Activated CD8-positive, alpha-beta memory T cell treated with anti-CD3 and anti-CD28 coated beads for 1 hour (primary cell): Measurements from ENCODE around the gene TFF1.

ENCODE experiments used
- DNase-seq, 2 donors: peaks; one replicate each; pipeline ENCODE4 v3.0.0-alpha.2; 2020; ENCODE audit warnings: low read depth in 1 of 2; ENCODE audit errors: extremely low read depth in 1 of 2

TFF1 gene

GRCh38 chr21:42384156-42384945 is 18.0 kb upstream of the TFF1 start:
- DNase-seq = no peak

- DNase-seq = no peak
These were observed 17.0 kb upstream of the TFF1 start for GRCh38 chr21:42383331-42383730.

DNA sequence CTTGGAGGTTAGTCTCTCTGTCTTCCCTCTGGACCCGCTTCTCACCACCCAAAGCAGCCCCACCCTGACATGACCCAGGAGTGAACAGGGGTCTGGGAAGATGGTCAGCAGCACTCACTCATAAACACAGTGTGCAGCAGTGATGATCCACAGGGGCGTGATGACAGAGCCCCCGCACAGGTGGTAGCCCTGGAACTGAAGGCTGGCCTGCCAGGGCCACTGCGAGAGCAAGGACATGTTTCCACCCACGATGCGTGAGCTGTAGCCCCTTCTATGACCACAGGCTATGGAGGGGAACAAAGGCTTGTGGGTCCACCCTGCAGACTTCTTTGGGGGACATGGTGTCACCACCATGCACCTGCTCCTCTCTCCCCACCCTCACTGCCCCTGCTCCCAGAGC is 16.6 kb upstream of the TFF1 start:
- DNase-seq = no peak

- DNase-seq = no peak
These were observed 15.1 kb upstream of the TFF1 start for GRCh38 chr21:42381347-42381984.

DNA sequence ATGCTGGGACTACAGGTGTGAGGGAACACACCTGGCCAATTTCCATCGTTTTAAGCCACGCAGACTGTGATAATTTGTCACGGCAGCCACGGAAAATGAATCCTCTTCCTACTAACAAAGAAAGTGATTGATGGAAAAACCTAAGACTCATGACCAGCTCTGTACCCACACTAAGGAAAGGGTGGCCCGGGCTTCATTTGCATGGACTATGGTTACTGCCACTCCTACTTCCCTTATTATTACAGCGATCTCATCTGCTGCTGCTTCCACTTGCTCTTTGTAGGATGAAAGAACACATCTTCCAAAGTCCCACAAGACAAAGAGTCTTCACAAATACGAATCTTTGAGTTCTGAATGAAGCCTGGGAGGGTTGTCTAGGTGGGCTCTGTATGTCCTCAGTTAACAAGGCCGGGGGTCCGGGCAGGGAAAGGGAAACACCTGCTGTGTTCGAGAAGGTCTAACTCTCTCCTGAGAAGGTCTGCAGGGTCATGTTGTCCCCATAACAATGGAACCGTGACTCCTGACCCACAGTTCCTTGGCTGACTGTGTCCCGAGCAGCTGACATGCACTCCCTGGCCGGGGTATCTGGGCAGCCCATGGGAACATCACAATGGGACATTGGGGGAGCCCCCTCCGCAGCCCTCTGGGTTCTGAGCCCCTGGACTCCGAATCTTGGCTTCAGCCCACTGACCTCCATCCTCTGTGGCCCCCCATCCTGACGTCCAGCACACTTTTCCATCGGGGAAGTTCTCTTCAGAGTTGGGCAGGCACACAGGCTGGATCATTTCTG is 13.3 kb upstream of the TFF1 start:
- DNase-seq = no peak

- no peak for DNase-seq
These were observed 12.1 kb upstream of the TFF1 start for GRCh38 chr21:42378418-42378817.

DNA sequence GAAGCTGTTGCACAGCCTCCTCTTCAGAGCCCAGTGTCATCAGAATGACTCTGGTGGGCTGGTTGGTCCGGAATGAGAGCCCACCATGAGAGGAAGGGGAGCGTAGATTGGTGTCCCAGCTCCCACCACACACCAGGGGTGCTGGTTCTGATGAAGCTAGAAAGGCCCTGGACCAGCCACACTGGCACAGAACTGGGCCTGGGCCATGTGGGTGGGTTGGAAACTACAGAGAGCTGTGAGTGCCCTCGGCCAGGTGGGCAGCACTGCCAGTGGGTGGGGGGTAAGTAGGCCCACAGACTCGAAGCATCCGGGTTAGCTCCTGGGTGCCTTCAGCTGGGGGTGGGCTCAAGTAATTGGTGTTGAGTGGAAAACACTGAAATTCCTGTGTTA is 11.6 kb upstream of the TFF1 start:
- DNase-seq = no peak

DNA sequence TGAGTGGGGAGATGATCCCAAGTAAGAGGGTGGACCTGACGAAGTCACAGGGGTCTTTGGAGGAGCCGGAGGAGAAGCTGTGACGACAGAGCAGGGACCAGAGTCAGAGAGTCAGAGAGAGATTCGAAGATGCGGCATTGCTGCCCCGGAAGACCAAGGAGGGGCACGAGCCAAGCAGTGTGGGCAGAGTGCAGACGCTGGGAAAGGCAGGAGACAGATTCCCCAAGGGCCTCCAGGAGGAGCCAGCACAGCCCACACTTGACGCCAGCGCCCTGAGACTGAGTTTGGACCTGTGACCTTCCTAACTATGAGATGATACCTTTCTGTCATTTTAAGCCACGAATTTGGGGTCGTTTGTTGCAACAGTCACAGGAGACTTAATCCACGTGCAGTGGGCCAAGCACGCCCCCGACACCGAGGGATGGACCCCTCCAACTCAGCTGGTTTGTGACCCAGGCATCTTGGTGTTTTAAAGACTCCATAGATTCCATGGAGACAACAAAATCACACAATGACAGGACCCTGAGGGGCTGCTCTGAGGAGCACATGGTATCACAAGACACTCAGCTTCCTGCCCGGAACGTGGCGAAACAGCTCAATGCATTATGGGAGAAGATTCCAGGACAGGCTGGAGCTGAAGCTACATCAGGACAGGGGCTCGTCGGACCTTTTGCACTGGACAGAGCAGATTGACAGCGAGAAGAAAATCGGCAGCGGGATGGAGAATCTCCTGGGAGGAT is 11.0 kb upstream of the TFF1 start:
- DNase-seq = no peak

DNA sequence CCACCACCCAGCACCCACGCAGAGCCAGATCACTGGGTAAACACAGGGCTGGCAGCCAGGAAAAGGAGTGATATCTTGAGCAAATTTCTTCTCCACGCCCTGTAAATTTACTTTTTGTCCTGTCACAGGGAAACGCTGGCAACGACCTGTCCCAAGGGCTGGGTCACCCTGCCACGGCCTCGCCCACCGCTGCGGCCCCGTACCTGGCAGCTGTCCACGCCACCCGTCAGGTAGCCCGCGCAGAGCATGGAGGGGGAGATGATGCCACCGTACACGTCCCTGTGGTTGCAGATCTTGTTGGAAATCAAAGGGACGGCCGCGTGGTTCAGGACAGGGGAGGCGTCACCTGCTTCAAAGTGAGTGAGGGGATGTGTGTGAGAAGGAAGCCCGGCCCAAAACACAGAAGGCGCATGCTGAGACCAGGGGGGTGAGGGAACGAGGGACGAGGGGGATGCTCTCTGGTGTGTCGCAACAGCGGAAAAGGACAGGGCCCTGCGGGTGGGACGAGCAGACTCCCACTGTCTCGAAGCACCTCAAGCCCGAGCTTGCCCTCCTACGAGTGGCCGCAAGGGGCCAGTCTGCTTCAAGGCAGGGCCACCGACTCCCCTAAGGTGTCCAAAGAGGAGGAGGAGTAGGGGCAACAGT is 10.1 kb upstream of the TFF1 start:
- DNase-seq = no peak

GRCh38 chr21:42375966-42376337 is 9.6 kb upstream of the TFF1 start:
- no peak for DNase-seq

- DNase-seq = no peak
These were observed 9.2 kb upstream of the TFF1 start for GRCh38 chr21:42375506-42375905.

DNA sequence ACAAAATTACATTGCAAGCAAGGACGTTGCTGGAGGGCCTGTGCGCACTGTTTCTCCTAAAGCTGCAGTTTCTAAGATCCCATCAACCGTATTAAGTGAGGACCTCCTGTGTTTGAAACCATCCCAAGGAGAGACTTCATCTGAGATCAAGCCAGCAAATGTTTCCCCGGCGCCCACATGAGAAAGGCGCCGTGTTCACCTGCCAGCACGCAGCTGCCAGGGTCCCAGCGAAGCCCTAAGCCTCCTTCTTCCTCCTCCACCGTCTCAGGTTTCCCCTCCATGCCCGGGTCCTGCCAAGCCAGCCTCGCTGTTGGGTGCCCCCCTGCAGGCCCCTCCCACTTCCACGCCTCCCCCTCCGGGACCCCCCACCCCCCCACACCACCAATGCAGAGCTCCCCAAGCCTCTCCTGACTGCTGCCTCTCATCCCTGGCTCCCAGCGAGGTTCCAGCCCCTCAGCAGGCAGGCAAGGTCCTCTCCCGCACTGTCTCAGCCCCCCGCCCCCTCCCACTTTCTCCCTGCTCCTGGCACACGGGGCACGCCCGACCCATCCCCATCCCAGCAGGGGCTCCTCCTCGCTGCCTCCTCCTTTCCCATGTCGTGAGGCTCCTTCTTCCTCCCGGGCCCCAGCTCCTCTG is 8.6 kb upstream of the TFF1 start:
- no peak for DNase-seq

- no peak for DNase-seq
These were observed 8.1 kb upstream of the TFF1 start for GRCh38 chr21:42374457-42374856.

DNA sequence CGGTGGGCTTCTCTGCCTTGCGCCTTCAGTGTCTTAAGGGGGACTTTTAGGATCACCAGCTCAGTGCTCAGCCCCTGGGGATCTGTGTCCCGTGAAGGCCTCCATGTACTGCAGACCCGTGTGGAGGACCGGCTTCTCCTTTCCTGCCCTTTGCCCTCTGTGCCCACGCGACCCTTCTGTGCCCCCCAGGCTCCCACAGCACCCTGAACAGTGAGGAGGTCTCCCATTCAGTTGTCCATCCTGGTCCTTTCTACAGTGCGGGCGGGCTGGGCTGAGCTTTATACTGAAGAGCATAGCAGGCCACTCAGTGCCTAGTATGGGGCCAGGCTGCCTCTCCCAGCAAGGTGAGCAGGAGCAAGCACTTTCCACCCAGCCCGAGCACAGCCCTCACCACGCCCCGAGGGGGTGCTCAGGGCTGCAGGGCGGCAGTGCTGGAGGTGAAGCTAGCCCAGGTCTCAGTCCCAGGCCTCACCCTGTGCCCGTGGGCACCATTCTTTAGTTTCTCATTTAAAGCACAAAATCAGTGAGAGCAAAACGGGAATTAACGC is 7.6 kb upstream of the TFF1 start:
- DNase-seq = no peak

DNA sequence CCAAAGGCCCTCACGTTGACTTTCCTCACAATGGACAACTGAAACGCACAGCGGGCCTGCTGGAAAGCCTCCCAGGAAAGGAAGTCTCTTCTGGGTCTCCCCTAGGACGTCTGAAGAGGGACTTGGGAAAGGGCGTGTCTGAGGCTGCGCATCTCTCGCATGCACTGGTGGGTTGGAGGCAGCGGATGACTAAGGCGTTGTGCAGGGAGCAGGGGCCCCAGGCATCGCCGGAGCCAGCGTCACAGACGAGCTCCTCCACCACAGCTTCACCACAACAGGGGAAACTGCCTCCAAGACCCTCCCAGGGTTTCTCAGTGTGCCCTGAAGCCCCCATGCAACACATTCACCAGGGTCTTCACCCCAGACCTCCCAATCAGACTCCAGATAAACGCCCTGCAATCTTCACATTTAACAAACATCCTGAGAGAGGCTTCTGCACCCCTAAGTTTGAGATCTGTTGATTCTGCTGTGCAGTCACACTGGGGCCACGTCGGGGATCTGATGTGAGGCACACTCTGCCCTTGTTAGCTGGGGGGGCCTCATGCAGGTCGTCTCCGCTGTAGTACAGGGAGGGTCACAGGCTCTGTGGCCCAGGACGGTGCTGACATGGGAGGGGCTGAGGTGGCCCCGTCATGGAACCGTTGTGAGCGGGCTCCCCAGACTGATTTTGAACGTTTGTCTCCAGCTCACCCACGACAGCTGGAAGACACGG is 7.0 kb upstream of the TFF1 start:
- no peak for DNase-seq

DNA sequence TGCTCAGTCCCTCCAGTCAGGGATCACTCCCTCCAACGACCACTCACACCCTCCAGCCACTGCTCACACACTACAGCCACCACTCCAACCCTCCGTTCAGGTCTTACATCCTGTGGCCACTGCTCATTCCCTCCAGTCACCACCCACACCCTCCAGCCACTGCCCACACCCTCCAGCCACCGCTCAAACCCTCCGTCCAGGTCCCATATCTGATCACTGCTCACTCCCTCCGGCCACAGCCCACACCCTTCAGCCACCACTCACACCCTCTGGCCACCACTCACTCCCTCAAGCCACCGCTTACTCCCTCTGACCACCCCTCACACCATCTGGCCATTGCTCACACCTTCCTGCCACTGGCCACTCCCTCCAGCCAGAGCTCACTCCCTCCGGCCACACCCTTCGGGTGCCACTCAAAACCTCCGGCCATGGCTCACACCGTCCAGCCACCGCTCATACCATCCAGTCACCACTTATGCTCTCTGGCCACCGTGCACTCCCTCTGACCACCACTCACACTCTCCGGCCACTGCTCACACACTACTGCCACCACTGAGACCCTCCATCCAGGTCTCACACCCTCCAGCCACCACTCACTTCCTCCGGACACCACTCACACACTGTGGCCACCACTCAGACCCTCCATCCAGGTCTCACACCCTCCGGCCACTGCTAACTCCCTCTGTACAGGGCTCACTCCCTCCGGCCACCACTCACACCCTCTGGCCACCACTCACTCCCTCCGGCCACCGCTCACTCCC is 4.7 kb upstream of the TFF1 start:
- no peak for DNase-seq

GRCh38 chr21:42369821-42370220 is 3.5 kb upstream of the TFF1 start:
- DNase-seq = no peak

DNA sequence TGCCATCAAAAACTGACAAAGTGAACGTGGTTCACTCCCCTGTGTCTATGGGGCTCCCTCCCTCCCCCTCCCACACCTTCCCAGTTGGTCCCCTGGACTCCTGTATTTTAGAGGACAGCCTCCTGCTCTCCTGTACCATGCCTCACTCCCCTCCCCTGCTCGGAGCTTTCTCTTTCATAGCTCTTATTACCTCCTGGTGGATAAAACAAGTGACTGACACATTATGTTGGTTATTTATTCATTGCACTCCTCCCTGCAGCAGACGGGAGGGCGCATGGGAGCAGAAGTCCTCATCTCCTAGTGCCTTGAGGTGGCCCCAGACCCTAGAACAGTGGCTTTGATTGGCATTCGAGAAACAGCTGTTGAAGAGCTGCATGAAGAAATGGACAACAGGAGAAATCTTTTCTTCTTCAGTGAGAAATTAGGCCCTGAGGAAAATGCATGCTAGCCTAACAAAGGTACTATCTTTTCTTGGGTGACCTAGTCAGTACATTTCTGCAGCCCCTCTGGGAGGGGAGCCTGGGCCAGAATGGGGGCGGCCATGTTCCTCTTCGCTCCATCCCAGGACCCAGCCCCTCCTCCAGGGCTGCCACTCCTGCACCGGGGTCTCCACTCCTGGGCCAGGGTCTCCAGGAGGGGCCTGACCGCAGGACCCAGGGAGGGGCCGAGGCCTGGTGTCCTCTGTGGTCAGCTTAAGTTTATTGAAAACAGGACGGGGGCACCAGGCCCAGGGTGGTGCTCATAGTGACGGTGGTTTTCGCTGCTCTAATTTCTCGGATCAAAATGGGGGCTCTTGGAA is 1.2 kb upstream of the TFF1 start:
- no peak for DNase-seq
